A549 (cell line): ENCODE results near the gene SERPINB8. TPM values are rescaled to one million over a fixed set of nuclear protein-coding genes. Genes with fewer than 3 reads are reported as not detected.

Source experiments
- ATAC-seq, 2 experiments: fragments of 200-7000 bp in 1 of 2; fragments of >200 bp in 1 of 2; cut with Nextera tagmentation in 1 of 2; cut with Tn5 transposase in 1 of 2; 3 replicates each; pipeline versions ENCODE4 v1.8.0 to v1.9.1; 2018 to 2020; ENCODE audit warnings: mild to moderate bottlenecking in 1 of 2, moderate library complexity in 1 of 2
- CTCF ChIA-PET: fragments of 300-600 bp; sonication (Branson Sonifier 250); formaldehyde crosslinking; extraction: SDS; loops from one replicate; lab custom pipeline; 2021; ENCODE audit warnings: antibody characterized with exemption, inconsistent platforms; lab: Yijun Ruan, JAX
- POLR2A ChIA-PET: fragments of 350-600 bp; formaldehyde crosslinking; extraction: SDS; loops from one replicate; lab custom pipeline; 2021; ENCODE audit warnings: antibody characterized with exemption, inconsistent platforms; lab: Yijun Ruan, JAX
- DNase-seq, 2 experiments: peaks; one replicate each; pipeline versions ENCODE4 v3.0.0 to v3.0.0-alpha.2; 2011 to 2016; ENCODE audit warnings: low read depth in 1 of 2, low spot score in 1 of 2
- FAIRE-seq: peaks from 2 replicates; lab custom pipeline; 2011; peaks lifted over from hg19 to GRCh38; lab: Jason Lieb, UNC
- H3K27ac ChIP-seq, 2 experiments: fragments of >200 bp; sonication (Bioruptor Twin); formaldehyde crosslinking; 3 replicates each; pipeline ENCODE4 v1.5.1; 2016 to 2017
- H3K4me1 ChIP-seq: fragments of >200 bp; sonication (Bioruptor Twin); formaldehyde crosslinking; 3 replicates; pipeline ENCODE4 v1.6.1; 2016
- H3K4me2 ChIP-seq: fragments of >200 bp; sonication (Bioruptor Twin); formaldehyde crosslinking; 3 replicates; pipeline ENCODE4 v1.6.1; 2016
- H3K4me3 ChIP-seq: fragments of >200 bp; sonication (Bioruptor Twin); formaldehyde crosslinking; 3 replicates; pipeline ENCODE4 v1.5.1; 2016
- H3K9me3 ChIP-seq: fragments of >200 bp; sonication (Bioruptor Twin); formaldehyde crosslinking; 3 replicates; pipeline ENCODE4 v1.6.1; 2016
- ATOH8 ChIP-seq: fragments of 250-450 bp; sonication (Bioruptor Pico); IDR thresholded peaks from 2 replicates; pipeline ENCODE4 v1.5.0; 2020; ENCODE audit warnings: low read depth, mild to moderate bottlenecking, moderate library complexity
- CBX2 ChIP-seq: fragments of 200-600 bp; sonication (generic); IDR thresholded peaks from 2 replicates; pipeline ENCODE4 v1.6.1; 2016; ENCODE audit warnings: low read depth, mild to moderate bottlenecking, borderline replicate concordance
- CEBPB ChIP-seq, 2 experiments: fragments of >200 bp in 1 of 2; sonication (Bioruptor Twin) in 1 of 2; formaldehyde crosslinking in 1 of 2; IDR thresholded peaks; 2 replicates each; pipeline ENCODE4 v1.6.1; 2012 to 2016
- EHF ChIP-seq: fragments of 250-450 bp; sonication (Bioruptor Pico); IDR thresholded peaks from 2 replicates; pipeline ENCODE4 v1.5.0; 2020; ENCODE audit warnings: mild to moderate bottlenecking
- EHMT2 ChIP-seq: fragments of 200-600 bp; sonication (generic); IDR thresholded peaks from 2 replicates; pipeline ENCODE4 v1.6.1; 2016; ENCODE audit warnings: antibody characterized with exemption, low read depth, mild to moderate bottlenecking, moderate library complexity
- ELK1 ChIP-seq: fragments of 150-350 bp; IDR thresholded peaks from 2 replicates; pipeline ENCODE4 v1.6.1; 2014; ENCODE audit warnings: low read depth, mild to moderate bottlenecking, low read length
- EP300 ChIP-seq, 2 experiments: fragments of >200 bp; sonication (Bioruptor Twin); formaldehyde crosslinking; IDR thresholded peaks; 2 replicates in 1 of 2; 3 replicates in 1 of 2; pipeline ENCODE4 v1.6.1; 2016 to 2017
- ESRRA ChIP-seq: fragments of 150-350 bp; IDR thresholded peaks from 2 replicates; pipeline ENCODE4 v1.6.1; 2014; ENCODE audit warnings: mild to moderate bottlenecking, low read length, borderline replicate concordance
- FOSL2 ChIP-seq, 2 experiments: fragments of 450-650 bp in 1 of 2; fragments of >200 bp in 1 of 2; sonication (Bioruptor Twin) in 1 of 2; formaldehyde crosslinking; IDR thresholded peaks; 2 replicates each; pipeline versions ENCODE4 v1.5.0 to v1.6.1; 2016 to 2020; ENCODE audit warnings: mild to moderate bottlenecking in 1 of 2, moderate library complexity in 1 of 2
- FOXS1 ChIP-seq: fragments of 250-450 bp; sonication (Bioruptor Pico); IDR thresholded peaks from 2 replicates; pipeline ENCODE4 v1.5.0; 2020; ENCODE audit warnings: mild to moderate bottlenecking, moderate library complexity
- GATA3 ChIP-seq: IDR thresholded peaks from 2 replicates; pipeline ENCODE4 v1.6.1; 2012; ENCODE audit warnings: borderline replicate concordance
- HES2 ChIP-seq: fragments of >200 bp; sonication (Bioruptor Twin); formaldehyde crosslinking; IDR thresholded peaks from 2 replicates; pipeline ENCODE4 v1.6.1; 2016
- HOXB13 ChIP-seq: fragments of 250-450 bp; sonication (Bioruptor Pico); IDR thresholded peaks from 2 replicates; pipeline ENCODE4 v1.5.0; 2020; ENCODE audit warnings: low read depth, mild to moderate bottlenecking, moderate library complexity
- JUN ChIP-seq, 2 experiments: fragments of >200 bp; sonication (Bioruptor Twin); formaldehyde crosslinking; IDR thresholded peaks; 2 replicates in 1 of 2; 3 replicates in 1 of 2; pipeline ENCODE4 v1.6.1; 2016 to 2017
- MAX ChIP-seq: IDR thresholded peaks from 2 replicates; pipeline ENCODE4 v1.6.1; 2012
- PHF8 ChIP-seq: fragments of 200-600 bp; sonication (generic); IDR thresholded peaks from 2 replicates; pipeline ENCODE4 v1.6.1; 2016; ENCODE audit warnings: low read depth, mild to moderate bottlenecking, antibody characterized with exemption, moderate library complexity, borderline replicate concordance
- POLR2A ChIP-seq: IDR thresholded peaks from 2 replicates; pipeline ENCODE4 v1.6.1; 2012; ENCODE audit warnings: mild to moderate bottlenecking, low read length
- REST ChIP-seq: fragments of 200-600 bp; sonication (generic); IDR thresholded peaks from 2 replicates; pipeline ENCODE4 v1.6.1; 2016; ENCODE audit warnings: antibody characterized with exemption, mild to moderate bottlenecking, moderate library complexity
- RFX5 ChIP-seq: fragments of 450-650 bp; IDR thresholded peaks from 2 replicates; pipeline ENCODE4 v1.7.1; 2014; ENCODE audit warnings: antibody characterized with exemption, mild to moderate bottlenecking, moderate library complexity
- RNF2 ChIP-seq: fragments of 200-600 bp; sonication (generic); IDR thresholded peaks from 2 replicates; pipeline ENCODE4 v1.6.1; 2016; ENCODE audit warnings: low read depth, mild to moderate bottlenecking, antibody characterized with exemption, moderate library complexity, borderline replicate concordance
- TFCP2L1 ChIP-seq: fragments of 250-450 bp; sonication (Bioruptor Pico); IDR thresholded peaks from 2 replicates; pipeline ENCODE4 v1.5.0; 2021; ENCODE audit warnings: mild to moderate bottlenecking
- ZC3H11A ChIP-seq: fragments of 450-650 bp; IDR thresholded peaks from 2 replicates; pipeline ENCODE4 v1.6.1; 2014; ENCODE audit warnings: antibody characterized with exemption, mild to moderate bottlenecking
- ZFP36 ChIP-seq: fragments of 450-650 bp; IDR thresholded peaks from 2 replicates; pipeline ENCODE4 v1.6.1; 2014; ENCODE audit warnings: borderline replicate concordance; ENCODE audit not compliant: partially characterized antibody
- ZNF302 ChIP-seq: fragments of 250-450 bp; sonication (Bioruptor Pico); IDR thresholded peaks from 2 replicates; pipeline ENCODE4 v1.9.0; 2021; ENCODE audit warnings: inconsistent platforms, mild to moderate bottlenecking, moderate library complexity
- WGBS: methylation state at CpG from one replicate; pipeline ENCODE4 v1.1.6; 2017; ENCODE audit errors: missing lambda C conversion rate; 5-methylcytosine and 5-hydroxymethylcytosine counted together
- polyA minus RNA-seq: library from RNA; depleted of rRNA, polyadenylated mRNA; stranded (reverse); fragments of >200 nt; gene quantifications from 2 replicates; pipeline ENCODE4 v1.2.3, GENCODE V29; 2011; rRNA and poly(A)+ RNA removed
- polyA plus RNA-seq, 4 experiments: library from polyadenylated mRNA; depleted of rRNA in 3 of 4; stranded (reverse); fragments of >200 nt; fragmentation: RNase III in 1 of 4; extraction: RNeasy Plus Mini Kit Qiagen cat#74134 plus additional on column Dnase treatment in 1 of 4; gene quantifications; 2 replicates in 3 of 4; 3 replicates in 1 of 4; pipeline ENCODE4 v1.2.3, GENCODE V29; 2011 to 2017
- TF ChIP-seq, protein P1 (sequence below): fragments of 250-450 bp; sonication (Bioruptor Pico); IDR thresholded peaks from 2 replicates; pipeline ENCODE4 v1.5.0; 2021; ENCODE audit warnings: mild to moderate bottlenecking, moderate library complexity, borderline replicate concordance
- TF ChIP-seq, protein P2 (sequence below): fragments of >200 bp; sonication (Bioruptor Twin); formaldehyde crosslinking; IDR thresholded peaks from 3 replicates; pipeline ENCODE4 v1.6.1; 2016

The SERPINB8 gene, protein sequence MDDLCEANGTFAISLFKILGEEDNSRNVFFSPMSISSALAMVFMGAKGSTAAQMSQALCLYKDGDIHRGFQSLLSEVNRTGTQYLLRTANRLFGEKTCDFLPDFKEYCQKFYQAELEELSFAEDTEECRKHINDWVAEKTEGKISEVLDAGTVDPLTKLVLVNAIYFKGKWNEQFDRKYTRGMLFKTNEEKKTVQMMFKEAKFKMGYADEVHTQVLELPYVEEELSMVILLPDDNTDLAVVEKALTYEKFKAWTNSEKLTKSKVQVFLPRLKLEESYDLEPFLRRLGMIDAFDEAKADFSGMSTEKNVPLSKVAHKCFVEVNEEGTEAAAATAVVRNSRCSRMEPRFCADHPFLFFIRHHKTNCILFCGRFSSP
- polyA plus RNA-seq (2011; rRNA removed), result 8.6 and 11.7 TPM in 2 replicates
- 1.5 and 1.6 TPM in 2 replicates for polyA plus RNA-seq (2012; cell fraction: cytosol; rRNA removed)
- polyA plus RNA-seq (2012; cell fraction: nucleus; rRNA removed), result 1.2 and 2.4 TPM in 2 replicates
- 3.4 to 3.5 TPM (median 3.5 TPM) in 3 replicates for polyA plus RNA-seq (2017; fragmentation: RNase III; extraction: RNeasy Plus Mini Kit Qiagen cat#74134 plus additional on column Dnase treatment)
- polyA minus RNA-seq, result 2.5 and 4.0 TPM in 2 replicates

DNA sequence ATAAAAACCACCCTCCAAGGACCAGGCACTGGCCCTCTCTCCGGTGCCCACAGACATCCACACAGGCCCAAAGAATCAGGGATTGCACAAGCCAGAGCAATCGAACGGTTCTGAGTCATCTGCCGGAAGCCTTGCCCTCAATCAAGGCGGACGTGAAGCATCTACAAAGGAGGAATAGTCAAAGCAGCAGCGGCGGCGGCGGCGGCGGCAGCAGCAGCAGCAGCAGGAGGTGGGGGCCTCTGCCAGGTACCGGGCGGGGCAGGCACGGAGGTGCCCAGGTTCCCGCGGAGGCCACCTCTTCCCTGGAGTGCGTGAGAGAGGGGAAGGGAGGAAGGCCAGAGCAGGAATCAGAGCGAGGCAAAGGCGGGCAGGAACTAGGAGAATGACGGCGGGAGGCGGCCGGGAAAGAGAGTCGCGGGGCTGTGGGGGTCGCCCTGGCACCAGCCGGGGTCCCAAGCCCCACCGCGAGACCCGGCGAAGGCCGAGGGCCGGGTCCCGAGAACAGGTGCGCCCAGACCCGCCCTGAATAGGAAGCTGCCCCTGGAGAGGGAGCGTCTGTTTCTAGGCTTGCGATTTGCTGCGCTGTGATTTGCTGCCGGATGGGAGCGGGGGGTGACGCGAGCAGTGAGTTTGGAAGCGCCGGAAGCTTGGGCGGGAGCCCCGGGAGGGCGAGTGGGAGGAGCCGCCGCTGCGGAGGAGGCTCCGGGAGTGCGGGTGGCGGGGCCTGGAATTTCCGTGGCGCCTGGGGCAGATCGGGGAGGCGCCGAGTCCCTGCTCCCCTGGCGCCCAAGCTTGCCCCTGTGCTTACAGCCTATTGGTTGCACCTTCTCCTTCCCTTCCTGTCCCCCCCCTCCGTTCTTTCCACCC lies at the start of gene SERPINB8:
Gene SERPINB8 (plus strand): TSS at position 140 of the 867 bp plus-strand sequence. CDS start 8,228 bp downstream, outside the sequence.
- no peaks in the 10 kb centered on the region for H3K9me3 ChIP-seq
- peak; percentile 97 to 98 for ATAC-seq
- ChIA-PET POLR2A (interaction anchor here (0.5 to 1.2 kb wide), 12 partner anchors 8 to 548 kb away, joined by 3 to 6 read pairs (median 3); partner anchors contain the start of gene VPS4B), CTCF (no interaction called here)
- peak within 1 kb of the TSS; percentile 81 for H3K4me2 ChIP-seq
- WGBS, result 0% methylated on average over 28 of the region's 62 CpGs
- H3K4me3 ChIP-seq, result peak within 1 kb of the TSS; percentile 74
- no peak for FAIRE-seq
- DNase-seq, result peak; percentile 55 to 90
- peak within 1 kb of the TSS; percentile 96 to 97 for H3K27ac ChIP-seq
- peaks cover 6% of the 10 kb centered on the region; the same call in 1 of the 3 replicates for H3K4me1 ChIP-seq
- TF ChIP-seq JUN (IDR thresholded peaks at IDR 0.05) (peak; percentile 35 to 72; a peak in 3 of 5 replicates), EHF (CRISPR knock-in tag) (no peak), PHF8 (peak; percentile 91; the same call in 1 of the 2 replicates), FOSL2 (IDR thresholded peaks at IDR 0.05) (peak; percentile 46; the same call in 1 of the 2 replicates), FOSL2 (CRISPR knock-in tag; IDR thresholded peaks at IDR 0.05) (peak; percentile 84), HES2 (no peak), RNF2 (no peak), EHMT2 (no peak), ESRRA (no peak), RFX5 (0 out of 2 replicates have a peak, but pooled peaks have one; percentile 36), FOXS1 (CRISPR knock-in tag) (no peak), TFCP2L1 (CRISPR knock-in tag) (0 out of 2 replicates have a peak, but pooled peaks have one; percentile 42), MAX (no peak), GATA3 (no peak), POLR2A (peak; percentile 29; the same call in 1 of the 2 replicates), ZFP36 (no peak), CEBPB (IDR thresholded peaks at IDR 0.05) (peak; percentile 79 to 89), ELK1 (no peak), CBX2 (no peak), ATOH8 (CRISPR knock-in tag) (no peak), REST (peak; percentile 37; the same call in 1 of the 2 replicates), ZNF302 (CRISPR knock-in tag) (no peak), EP300 (IDR thresholded peaks at IDR 0.05) (no peak), ZC3H11A (no peak), HOXB13 (CRISPR knock-in tag) (no peak)
- TF ChIP-seq, protein P1, sequence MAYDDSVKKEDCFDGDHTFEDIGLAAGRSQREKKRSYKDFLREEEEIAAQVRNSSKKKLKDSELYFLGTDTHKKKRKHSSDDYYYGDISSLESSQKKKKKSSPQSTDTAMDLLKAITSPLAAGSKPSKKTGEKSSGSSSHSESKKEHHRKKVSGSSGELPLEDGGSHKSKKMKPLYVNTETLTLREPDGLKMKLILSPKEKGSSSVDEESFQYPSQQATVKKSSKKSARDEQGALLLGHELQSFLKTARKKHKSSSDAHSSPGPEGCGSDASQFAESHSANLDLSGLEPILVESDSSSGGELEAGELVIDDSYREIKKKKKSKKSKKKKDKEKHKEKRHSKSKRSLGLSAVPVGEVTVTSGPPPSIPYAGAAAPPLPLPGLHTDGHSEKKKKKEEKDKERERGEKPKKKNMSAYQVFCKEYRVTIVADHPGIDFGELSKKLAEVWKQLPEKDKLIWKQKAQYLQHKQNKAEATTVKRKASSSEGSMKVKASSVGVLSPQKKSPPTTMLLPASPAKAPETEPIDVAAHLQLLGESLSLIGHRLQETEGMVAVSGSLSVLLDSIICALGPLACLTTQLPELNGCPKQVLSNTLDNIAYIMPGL (CRISPR knock-in tag), result no peak
- TF ChIP-seq, protein P2, sequence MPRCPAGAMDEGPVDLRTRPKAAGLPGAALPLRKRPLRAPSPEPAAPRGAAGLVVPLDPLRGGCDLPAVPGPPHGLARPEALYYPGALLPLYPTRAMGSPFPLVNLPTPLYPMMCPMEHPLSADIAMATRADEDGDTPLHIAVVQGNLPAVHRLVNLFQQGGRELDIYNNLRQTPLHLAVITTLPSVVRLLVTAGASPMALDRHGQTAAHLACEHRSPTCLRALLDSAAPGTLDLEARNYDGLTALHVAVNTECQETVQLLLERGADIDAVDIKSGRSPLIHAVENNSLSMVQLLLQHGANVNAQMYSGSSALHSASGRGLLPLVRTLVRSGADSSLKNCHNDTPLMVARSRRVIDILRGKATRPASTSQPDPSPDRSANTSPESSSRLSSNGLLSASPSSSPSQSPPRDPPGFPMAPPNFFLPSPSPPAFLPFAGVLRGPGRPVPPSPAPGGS, result peak; percentile 27; the same call in 1 of the 3 replicates
